Hematopoietic multipotent progenitor cell treated with erythropoietin and hydrocortisone succinate and interleukin-3 and kit ligand, for 8 days (in vitro differentiated cells): ENCODE results near the gene MUC5B.

Experiments
- DNase-seq: peaks from one replicate; pipeline ENCODE4 v3.0.0-alpha.2; 2015

MUC5B gene

DNA sequence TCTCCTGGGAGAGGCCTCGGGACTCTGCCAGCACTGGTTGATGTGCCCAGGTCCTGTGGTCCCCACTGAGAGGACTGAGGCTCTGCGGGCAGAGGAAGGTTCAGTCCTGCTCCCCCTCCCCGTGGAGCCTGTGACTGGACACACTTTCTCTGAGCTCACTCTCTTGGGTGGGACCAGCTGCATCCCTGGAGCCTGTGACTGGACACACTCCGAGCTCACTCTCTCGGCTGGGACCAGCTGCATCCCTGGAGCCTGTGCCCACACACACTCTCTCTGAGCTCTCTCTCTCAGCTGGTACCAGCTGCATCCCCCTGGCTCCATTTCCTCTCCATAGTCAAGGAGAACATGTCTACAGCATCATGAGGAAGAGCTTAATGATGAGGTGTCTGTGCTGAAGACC, 47.1 kb downstream of the MUC5B start:
- no peak for DNase-seq

DNA sequence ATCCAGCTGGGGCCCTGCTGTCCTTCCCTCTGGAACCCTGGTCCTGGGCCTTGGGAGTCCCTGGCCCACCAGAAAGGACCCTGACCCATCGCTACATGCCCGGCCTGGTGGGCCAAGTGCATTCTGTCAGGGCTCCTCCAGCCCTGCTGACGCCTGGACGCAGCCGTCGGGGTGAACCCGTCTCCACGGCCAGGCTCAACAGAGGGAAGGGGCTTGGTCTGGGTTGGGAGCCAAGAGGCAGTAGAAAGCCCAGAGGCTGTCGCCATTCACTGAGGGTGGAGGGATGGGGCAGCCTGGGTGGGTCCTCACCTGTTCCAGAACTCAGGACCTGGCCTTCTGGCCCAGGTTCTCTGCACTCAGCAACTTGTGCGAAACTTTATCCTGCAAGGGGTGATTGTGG, 47.6 kb downstream of the MUC5B start:
- no peak for DNase-seq

DNA sequence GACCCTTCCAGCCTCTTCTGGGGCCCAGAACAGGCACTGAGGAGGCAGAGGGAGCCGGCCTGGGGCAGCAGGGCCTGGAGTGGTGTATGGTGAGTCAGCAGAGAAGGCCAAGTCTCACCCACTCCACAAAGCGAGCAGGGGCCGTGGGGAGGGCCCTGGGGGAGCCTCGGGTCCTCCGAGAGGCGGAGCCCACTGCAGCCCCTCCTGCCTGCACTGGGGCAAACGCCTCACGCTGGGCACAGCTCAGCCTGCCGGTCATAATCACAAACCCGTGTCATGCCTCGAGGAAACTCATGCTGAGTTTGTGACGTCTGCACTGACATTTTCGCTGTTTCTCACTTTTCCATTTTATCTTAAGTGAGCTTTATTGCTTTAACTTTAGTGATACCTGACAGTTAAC, 48.1 kb downstream of the MUC5B start:
- DNase-seq: no peak

DNA sequence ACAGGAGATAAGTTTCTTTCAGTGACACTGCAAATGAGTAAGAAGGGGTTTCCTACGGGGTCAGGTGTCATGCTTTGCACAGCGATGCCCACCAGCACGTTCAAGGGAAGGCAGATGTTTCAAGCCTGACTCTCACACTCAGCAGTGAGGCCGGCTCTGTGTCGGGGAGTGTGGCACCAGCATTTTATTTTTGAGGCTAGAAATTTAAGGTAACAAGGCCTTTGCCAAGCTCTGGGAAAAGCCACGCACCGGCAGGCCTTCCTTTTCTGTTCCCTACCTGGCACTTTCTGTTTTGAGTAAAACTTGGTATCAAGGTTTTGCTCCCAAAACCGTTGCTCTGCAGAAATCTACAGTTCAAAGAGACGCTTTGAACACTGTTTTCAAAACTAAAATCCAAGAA, 48.5 kb downstream of the MUC5B start:
- DNase-seq: no peak

DNA sequence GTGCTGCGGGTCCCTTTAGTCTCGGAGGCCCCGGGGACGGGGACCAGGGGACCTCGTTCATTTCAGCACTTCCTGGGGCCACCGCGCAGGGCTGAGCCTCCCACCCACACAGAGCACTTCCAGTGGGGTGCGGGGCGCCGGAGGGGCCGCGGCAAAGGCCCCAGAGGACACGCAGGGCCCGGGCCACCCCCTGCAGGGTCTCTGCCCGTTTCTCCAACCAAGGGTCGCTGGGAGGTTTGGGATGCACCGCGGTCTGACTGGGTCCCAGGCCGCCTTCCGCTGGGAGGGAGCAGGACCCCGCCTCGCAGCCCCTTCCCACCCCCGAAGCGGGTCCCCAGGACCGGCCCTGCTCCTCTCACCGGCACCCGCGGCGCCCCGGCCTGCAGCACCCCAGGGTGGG, 49.1 kb downstream of the MUC5B start:
- no peak for DNase-seq

DNA sequence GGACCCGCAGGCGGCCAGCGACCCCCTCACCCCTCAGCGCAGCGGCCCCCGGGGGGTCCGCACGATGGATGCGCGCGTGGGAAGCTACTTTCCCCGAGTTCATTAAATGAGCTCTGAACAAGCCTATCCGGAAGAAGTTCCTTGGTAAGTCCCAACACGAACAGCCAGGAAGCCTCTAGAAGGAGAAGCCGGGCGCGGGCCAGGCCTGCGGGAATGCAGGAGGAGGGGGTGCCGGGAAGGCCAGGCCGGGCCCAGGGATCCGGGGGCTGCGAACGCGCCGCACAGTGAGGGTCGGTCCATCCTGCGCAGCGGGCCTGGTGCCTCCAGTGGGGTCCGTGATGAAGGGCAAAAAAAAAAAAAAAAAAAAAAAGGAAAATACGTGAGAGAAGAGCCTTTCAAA, 49.7 kb downstream of the MUC5B start:
- DNase-seq: no peak

DNA sequence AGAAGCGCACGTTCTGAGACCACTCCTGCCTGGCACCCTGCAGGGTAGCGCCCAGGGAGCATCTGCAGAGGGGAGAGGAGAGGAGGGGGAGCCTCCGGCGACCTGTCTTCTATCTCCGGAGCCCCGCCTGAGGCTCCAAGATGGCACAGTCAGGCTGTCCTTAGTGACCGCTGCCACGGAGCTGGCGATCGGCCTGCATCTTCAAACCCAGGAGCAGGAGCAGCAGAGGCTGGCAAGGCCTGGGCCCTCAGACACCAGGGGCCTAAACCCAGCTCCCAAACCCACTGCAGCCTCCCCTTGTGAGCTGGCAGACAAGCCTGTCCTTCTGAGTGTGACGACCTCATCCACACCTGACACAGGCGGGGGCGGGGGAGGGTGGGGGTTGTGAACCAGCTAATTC, 51.6 kb downstream of the MUC5B start:
- DNase-seq: no peak

DNA sequence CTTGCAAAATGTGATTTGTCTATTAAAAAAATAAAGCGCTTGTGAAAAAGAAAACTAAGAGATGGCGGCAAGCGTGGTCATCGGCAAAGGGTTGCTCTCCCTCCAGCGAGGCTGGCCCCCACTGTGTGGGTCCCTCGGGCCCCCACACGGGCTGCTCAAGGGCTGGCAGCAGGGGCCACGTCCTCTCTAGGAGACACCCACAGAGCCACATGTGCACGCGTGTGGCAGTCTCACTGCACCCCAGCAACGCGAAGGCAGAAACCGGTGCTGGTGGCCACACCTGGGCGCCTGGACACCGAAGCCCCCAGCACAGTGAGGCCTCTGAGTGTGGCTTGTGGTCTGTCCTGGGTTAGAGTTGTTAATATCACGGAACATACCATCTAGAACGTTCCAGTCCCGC, 52.2 kb downstream of the MUC5B start:
- DNase-seq: no peak

DNA sequence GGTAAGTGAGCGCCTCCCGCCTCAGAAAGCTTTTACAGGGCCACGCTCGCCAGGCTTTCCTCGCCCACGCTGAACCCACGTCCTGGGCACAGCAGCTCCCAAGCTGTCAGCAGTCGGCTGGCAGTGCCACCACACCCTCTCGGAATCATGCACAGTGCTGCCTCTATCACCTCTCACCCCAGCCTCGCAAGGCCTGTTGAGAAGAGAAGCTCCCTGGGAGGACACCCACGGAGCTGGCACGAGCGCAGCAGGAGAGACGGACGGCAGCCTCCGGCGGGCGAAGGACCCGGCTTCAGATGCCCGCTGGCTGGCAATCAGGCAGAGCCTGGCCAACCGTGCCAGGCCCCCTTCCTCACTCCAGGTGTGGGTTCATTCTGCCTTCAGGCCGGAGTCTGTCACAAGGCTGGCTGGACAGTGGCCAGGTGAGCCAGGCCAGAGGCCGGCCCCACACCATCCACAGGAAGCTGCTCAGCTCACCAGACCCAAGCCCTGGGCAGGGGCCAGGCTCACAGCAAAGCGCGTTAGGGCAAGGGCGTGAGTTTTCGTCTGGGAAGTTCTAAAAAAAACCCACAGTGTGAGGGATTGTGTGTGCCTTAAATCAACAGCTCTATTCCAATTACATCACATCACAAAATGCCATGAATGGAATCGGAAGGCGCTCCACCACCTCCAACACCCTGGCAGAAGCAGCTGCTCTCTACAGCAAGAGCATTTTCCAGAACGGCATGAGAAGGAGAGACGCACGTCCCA, 53.4 kb downstream of the MUC5B start:
- no peak for DNase-seq

DNA sequence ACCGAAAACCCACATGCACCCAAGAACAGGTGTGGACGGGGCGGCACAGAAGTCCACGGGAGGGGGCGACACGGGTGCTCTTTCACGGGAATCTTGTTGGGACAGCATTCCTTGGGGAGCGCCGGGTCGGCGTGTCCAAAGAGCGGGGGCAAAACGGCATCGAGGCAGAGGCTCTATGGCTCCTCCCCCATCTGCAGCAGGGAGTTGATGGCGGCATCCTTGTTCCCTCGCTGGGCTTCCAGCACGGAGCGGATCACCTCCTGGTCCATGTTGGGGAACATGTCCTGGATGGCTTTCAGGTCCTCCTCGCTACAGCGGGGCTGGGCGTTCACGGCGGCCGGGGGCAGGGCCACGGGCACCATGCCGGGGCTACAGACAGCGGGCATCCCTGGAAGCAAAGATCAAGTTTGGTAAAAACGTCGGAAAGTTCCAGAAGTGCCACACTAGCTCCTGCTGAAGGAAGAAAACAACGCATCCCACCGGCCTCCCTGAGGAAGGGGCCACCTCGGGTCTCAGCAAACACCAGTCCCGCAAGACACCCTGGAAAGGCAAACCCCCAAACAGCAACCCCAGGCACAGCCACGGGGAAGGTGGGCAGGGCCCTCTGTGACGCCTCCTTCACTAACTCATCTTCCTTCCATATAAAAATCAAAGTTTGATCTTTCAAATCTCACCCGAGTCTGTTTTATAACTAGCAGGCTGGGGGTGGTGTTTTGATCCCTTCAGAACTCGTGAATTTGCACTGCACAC, 54.2 kb downstream of the MUC5B start:
- no peak for DNase-seq

DNA sequence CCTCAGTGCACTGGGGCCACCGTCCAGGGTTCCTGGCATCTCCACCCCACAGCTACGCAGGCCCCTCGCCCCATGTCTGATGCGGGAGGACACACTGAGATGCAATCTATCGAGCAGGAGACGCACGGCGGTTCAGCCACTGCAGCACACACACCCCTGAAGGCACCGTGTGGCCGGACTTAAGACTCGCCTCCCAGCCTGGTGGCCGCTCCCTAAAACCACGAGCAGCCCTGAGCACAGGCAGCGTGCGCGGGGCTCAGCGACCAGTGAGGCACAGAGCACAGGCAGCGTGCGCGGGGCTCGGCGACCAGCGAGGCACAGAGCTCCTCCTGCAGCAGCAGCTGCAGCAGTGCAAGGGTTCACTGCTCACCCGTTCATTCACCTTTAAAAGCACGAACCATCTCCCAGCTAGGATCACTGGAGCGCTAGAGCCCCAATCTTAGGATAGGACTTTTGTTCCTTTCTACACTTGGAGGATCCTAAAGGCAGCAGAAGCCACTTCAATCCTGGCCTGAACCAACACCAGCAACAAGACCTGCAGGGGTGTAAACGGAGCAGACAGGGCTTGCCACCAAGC, 55.2 kb downstream of the MUC5B start:
- peak; percentile 29 for DNase-seq

DNA sequence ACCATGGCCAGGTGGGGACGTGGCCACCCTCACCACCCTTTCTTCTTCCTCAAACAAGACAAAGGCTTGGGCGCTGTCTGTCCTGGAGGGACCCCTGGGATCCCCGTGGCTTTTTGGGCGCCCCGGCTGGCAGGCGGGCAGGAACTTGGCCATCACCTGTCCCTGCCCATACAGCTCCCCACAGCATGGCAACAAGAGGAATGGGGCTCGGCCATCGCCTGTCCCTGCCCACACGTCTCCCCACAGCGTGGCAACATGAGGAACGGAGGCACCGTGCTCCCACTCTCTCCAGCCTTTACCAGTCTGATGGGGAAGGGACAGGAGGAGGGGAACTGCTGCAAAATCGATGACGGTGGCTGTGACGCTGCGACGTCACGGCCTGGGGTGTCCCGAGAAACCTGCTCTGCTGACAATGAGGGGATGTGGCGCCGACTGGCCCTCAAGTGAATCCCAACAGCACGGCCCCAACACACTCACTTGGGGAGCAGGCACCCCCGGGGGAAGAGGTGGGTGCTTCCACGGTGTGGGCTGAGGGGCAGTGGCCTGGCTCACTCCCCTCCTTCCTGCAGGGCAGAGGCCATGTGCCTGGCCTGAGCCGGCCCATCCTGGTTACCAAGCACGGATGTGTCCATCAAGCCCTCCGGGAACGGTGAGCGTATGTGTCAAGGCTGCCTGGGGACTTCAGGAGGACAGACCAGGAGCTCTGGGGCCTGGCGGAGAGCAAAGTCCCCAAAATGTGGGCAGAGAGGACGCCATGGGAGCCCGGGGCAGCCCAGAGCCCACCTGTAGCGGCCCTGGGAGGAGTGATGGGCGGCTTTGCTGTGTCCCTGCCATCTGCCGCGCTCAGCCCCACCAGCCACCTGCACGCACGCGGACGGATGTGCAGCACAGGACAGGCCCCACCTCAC, 56.2 kb downstream of the MUC5B start:
- DNase-seq: no peak

DNA sequence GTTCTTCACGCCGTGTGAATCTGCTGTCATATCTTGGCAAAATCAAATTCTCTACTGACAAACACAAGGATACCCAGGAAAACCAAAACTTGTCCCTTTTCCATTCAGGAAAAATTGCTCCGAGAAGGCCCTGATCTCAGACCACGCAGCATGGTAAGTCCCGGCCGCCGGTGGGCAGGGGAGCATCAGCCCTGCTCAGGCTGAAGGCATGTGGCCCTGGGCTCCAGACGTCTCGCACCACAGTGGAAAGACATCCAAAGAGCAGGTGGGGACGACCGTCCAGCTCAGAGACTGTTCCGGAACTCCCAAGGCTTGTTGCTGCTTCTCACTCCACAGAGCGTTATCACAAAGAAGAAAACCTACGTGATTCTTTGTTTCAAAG, 56.8 kb downstream of the MUC5B start:
- no peak for DNase-seq

DNA sequence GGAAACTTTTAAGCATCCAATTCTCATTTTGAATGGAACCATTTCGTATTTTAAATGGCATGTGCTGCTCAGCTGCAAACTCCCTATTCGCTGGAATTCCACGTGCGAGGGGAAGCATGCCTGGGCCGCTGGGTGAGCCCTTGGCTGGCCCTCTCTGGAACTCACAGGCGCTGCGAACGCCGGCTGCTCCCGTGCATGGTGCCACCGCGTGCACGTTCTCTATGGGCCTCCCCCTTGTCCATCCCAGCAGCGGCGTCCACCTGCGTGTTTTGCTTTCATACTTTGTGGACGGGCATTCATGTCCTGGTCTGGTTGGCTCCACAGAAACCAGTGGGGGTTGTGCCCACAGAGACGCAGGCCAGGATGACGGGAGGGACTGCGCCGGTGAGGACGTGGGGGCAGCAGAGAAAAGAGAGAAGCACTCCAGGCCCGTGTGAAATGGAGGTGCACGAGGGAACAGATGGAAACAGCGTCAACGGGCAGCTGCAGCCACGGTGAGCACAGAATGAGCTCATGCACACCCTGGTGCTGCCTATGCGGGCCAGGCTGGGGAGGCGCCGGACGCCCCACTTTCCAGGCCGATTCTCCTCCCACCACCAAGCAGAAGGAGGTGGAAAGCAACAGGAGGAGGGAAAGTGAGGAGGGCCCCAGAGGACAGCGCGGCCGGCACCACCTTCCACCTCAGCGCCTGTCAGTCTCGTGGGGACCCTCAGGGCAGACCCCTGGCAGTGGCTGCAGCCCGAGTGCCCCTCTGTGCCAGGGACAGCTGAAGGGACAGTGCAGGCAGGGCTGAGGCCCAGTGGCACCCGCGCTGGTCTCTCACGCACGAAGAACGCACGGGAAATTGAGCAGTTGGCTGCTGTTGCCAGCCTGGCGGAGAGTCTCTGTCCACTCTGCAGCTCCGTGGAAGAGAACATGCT, 57.5 kb downstream of the MUC5B start:
- DNase-seq: no peak

DNA sequence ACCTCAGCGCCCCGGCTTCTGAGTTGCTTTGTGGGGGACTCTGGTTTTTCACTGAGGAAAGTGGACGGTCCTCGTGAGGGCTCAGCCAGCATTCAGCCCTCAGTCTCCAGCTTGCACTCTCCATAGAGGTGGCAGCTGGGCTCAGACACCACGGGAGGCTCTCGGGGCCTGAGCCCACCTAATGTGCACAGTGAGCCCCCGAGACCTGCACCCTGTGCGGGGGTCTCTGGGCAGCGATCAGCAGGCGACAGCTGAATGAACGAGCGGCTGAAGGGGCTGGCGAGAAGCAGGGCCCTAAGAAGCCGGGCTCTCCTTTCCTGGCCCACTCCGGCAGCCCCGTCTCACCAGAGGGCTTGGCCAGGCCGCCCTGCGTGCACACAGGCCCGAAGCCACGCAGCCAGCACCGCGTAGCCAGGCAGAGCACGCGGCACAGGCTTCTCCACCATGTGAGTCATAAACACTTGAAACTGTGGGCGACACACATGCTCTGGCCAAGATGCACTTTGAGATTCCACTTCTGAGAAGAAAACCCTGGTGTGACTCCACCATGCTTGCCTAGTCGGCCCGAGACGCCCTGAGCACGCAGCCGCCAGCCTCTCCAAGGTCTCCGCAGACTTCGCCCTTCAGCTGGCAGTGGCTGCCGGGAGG, 58.6 kb downstream of the MUC5B start:
- no peak for DNase-seq

DNA sequence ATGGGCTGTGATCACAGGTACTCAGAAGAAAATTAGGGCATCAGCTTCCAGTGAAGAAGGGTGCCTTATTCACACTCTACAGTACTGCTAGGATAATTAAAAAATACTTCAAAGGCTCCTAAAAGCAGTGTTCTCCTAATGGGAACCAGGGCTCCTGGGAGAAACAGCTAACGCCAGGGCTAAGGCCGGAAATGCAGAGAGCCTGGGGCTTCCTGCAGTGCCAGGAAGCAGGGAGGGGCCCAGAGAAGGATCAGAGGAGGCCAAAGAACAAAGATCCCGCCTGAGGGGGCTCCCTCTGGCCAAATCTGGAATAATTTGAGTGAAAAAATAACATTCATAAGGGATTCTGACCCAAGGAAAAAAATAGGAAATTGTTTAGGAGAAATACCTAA, 59.1 kb downstream of the MUC5B start:
- no peak for DNase-seq

DNA sequence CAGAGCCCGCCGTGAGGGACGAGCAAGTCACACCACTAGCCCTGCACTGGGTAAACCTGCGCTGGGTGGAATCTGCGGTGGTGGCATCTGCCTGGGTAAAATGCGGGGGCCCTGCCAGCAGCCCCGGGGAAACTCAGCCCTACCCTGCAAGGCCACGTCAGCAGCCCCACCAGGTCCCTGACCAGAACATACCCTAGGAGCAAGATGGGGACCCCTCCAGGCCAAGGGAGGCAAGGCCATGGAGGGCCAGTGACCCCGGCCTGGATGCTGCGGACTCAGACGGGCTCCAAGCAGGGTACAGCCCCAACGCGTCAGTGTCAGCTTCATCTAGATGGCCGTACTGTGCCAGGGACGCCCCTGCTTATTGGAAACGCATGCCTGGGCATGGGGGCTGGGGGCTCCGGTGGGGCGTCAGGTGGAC, 60.2 kb downstream of the MUC5B start:
- no peak for DNase-seq

DNA sequence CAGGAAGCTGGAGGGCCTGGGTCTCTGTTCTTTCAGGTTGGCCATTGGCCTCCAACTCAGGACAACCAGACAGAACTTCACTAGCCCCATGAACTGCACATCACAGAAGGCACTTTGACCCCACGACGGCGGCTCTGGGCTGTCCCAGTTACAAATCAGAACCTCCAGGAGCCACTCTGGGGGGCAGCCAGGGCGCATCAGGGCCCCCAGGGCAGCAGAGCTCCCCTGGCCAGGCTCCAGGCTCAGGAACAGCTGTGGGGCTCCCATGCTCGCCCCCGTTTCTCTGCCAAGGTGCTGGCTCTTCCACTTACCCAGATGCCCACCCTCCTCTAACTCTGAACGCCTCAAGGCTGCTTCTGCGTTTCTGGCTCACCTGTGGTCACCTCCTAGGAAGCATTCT, 61.0 kb downstream of the MUC5B start:
- DNase-seq: no peak

DNA sequence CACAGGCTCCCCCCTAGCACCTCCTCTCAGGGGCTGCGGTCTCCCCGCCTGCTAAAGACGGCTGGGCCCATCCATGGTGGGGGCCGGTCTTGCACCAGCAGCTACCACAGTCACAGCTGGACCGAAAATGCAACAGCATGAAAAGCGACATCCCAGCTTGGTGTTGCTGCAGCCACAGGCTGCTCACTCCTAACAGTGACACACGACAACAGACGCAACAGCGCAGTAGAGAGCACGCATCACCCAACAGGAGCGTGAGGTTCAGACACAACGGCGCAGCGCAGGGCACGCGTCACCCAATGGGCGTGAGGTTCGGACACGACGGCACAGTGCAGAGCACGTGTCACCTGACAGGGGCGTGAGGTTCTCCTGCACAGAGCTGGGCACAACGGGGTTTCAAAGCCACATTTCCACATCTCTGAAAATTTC, 62.5 kb downstream of the MUC5B start:
- no peak for DNase-seq

DNA sequence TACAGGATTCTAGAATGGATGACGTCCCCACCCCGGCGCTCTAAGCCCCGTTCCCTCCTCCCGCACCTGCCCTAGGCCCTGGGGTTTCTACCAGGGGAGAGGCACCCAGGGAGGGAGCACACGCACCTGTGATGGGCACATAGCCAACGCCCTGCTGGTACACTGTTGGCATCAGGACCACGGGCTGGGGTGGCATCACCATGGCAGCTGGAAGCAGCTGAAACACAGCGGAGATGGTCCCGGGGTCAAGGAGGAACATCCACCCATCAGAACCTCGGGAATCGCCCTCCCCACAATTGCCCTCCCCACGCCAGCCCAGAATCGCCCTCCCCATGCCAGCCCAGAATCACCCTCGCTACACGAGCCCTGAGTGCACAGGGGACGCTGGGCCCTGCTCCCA, 63.0 kb downstream of the MUC5B start:
- no peak for DNase-seq

DNA sequence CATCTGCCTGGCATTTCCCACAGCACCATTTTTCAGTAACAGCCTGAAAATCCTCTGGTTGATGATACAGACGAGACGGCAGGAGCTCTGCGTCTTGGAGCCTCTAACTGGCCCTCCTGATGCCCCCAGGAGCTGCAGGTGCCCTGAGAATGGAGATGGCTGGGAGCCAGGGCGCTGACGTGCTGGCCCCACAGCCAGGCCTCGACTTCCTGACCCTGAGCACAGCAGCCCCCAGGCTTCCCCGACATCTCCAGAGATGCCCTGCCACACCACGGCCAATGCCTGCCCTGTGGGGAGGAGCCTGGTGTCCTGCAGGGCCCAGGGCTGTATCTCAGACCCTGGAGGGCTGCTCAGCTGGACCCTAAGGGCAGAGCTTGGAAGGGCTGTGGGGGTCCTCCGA, 65.1 kb downstream of the MUC5B start:
- no peak for DNase-seq
